ENCODE measurements around the gene BDNF. TPM values are rescaled to one million over a fixed set of nuclear protein-coding genes. Genes with fewer than 3 reads are reported as not detected.

BDNF gene
- total and polyA plus RNA-seq, 2 experiments from 2014 or later, result 5.1 to 5.2 TPM

GRCh38 chr11:27710536-27710935 is 10.3 kb upstream of the BDNF start:
- H3K4me3 ChIP-seq, result no peak overlapping the region
- no peaks in the 10 kb centered on the region for H3K27me3 Mint-ChIP-seq (ENCODE audit: insufficient read depth, low read depth, poor library complexity)

More at GRCh38 chr11:27710536-27710935, 10.3 kb upstream of the BDNF start:
- Histone ChIP-seq H3F3A (replicated peaks; ENCODE audit: low read depth) (no peaks in the 10 kb centered on the region), H3K27me3 (ENCODE audit: insufficient read depth) (no peaks in the 10 kb centered on the region), H3K36me3 (ENCODE audit: insufficient read depth) (no peaks in the 10 kb centered on the region), H4K20me1 (replicated peaks; ENCODE audit: insufficient read depth) (no peaks in the 10 kb centered on the region), H3K79me2 (replicated peaks; ENCODE audit: insufficient read depth) (no peaks in the 10 kb centered on the region), H3K4me1 (ENCODE audit: insufficient read depth) (0 out of 2 replicates have a peak, but pooled peaks cover 7% of the 10 kb centered on the region), H3K4me2 (no peak overlapping the region), H3K27ac (ENCODE audit: low read depth) (no peak overlapping the region), H2AFZ (no peak overlapping the region), H3K9me2 (ENCODE audit: insufficient read depth) (no peaks in the 10 kb centered on the region)
- no peaks in the 10 kb centered on the region for H3K36me3 Mint-ChIP-seq (ENCODE audit: low read depth)
- no peak overlapping the region for H3K4me3 Mint-ChIP-seq
- no peak for DNase-seq (ENCODE audit: low spot score)
- peaks cover 4% of the 10 kb centered on the region; the same call in 2 of the 3 replicates for H3K4me1 Mint-ChIP-seq
- TF ChIP-seq EZH2 (IDR thresholded peaks at IDR 0.05; ENCODE audit: low read depth, unreplicated experiment) (no peak), ZNF114 (CRISPR knock-in tag; IDR thresholded peaks at IDR 0.05) (no peak), ZNF331 (CRISPR knock-in tag; IDR thresholded peaks at IDR 0.05; ENCODE audit: low read depth) (no peak)
- TF ChIP-seq, protein P1, sequence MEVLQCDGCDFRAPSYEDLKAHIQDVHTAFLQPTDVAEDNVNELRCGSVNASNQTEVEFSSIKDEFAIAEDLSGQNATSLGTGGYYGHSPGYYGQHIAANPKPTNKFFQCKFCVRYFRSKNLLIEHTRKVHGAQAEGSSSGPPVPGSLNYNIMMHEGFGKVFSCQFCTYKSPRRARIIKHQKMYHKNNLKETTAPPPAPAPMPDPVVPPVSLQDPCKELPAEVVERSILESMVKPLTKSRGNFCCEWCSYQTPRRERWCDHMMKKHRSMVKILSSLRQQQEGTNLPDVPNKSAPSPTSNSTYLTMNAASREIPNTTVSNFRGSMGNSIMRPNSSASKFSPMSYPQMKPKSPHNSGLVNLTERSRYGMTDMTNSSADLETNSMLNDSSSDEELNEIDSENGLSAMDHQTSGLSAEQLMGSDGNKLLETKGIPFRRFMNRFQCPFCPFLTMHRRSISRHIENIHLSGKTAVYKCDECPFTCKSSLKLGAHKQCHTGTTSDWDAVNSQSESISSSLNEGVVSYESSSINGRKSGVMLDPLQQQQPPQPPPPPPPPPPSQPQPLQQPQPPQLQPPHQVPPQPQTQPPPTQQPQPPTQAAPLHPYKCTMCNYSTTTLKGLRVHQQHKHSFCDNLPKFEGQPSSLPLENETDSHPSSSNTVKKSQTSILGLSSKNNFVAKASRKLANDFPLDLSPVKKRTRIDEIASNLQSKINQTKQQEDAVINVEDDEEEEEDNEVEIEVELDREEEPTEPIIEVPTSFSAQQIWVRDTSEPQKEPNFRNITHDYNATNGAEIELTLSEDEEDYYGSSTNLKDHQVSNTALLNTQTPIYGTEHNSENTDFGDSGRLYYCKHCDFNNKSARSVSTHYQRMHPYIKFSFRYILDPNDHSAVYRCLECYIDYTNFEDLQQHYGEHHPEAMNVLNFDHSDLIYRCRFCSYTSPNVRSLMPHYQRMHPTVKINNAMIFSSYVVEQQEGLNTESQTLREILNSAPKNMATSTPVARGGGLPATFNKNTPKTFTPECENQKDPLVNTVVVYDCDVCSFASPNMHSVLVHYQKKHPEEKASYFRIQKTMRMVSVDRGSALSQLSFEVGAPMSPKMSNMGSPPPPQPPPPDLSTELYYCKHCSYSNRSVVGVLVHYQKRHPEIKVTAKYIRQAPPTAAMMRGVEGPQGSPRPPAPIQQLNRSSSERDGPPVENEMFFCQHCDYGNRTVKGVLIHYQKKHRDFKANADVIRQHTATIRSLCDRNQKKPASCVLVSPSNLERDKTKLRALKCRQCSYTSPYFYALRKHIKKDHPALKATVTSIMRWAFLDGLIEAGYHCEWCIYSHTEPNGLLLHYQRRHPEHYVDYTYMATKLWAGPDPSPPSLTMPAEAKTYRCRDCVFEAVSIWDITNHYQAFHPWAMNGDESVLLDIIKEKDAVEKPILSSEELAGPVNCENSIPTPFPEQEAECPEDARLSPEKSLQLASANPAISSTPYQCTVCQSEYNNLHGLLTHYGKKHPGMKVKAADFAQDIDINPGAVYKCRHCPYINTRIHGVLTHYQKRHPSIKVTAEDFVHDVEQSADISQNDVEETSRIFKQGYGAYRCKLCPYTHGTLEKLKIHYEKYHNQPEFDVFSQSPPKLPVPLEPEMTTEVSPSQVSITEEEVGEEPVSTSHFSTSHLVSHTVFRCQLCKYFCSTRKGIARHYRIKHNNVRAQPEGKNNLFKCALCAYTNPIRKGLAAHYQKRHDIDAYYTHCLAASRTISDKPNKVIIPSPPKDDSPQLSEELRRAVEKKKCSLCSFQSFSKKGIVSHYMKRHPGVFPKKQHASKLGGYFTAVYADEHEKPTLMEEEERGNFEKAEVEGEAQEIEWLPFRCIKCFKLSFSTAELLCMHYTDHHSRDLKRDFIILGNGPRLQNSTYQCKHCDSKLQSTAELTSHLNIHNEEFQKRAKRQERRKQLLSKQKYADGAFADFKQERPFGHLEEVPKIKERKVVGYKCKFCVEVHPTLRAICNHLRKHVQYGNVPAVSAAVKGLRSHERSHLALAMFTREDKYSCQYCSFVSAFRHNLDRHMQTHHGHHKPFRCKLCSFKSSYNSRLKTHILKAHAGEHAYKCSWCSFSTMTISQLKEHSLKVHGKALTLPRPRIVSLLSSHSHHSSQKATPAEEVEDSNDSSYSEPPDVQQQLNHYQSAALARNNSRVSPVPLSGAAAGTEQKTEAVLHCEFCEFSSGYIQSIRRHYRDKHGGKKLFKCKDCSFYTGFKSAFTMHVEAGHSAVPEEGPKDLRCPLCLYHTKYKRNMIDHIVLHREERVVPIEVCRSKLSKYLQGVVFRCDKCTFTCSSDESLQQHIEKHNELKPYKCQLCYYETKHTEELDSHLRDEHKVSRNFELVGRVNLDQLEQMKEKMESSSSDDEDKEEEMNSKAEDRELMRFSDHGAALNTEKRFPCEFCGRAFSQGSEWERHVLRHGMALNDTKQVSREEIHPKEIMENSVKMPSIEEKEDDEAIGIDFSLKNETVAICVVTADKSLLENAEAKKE (CRISPR knock-in tag; IDR thresholded peaks at IDR 0.05), result no peak
- no peaks in the 10 kb centered on the region for H3K9me3 Mint-ChIP-seq
- H3K27ac Mint-ChIP-seq, result no peak overlapping the region
- no peak for ATAC-seq

Measured in GM23338 (cell line).